Left ventricle myocardium superior (tissue), 1 donor: ENCODE data around the gene VPS50. TPM values are rescaled to one million over a fixed set of nuclear protein-coding genes. Genes with fewer than 3 reads are reported as not detected.

Experiments
- ATAC-seq: fragments of 200-7000 bp; cut with Tn5 transposase; one replicate; pipeline ENCODE4 v1.9.1; 2020; ENCODE audit warnings: mild to moderate bottlenecking, moderate library complexity
- DNase-seq: peaks from one replicate; pipeline ENCODE4 v3.0.0-alpha.2; 2020
- intact Hi-C: fragments of 100-400 bp; cut with micrococcal nuclease; formaldehyde crosslinking; loops from one replicate; pipeline ENCODE4 v1.11.0; 2022
- total RNA-seq: library from RNA; stranded (reverse); fragmentation: NEBNext Ultra II Directional; extraction: Animal tissue kit (Norgen Biotek cat#: 25700); gene quantifications from one replicate; pipeline ENCODE4 v1.2.1, GENCODE V29; 2021
- donor health status: DM: no; HTN: yes; CAD: no; lungs with severe emphysema.

VPS50 gene
- total RNA-seq, 1 donor from 2014 or later, result 17.7 TPM

DNA sequence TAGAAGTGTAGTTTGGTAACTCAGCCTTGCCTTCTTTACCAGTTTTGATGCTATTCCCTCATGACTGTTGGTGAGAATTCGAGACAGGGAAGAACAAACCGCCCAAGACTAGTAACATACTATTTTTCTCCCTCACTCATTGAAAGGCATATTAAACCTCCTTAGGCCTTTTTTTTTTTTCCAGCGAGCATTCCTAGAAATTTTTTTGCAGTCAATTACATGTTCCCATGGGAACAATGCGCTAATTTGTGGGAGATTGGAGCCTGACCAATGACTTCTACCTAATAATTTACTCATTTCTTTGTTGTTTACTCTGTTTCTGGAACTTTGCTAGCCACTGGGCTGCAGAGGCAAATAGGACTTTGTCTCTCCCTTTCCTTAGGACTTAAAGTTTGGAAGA, 6.0 kb downstream of the VPS50 start:
- intact Hi-C loops, result no loop called here
- ATAC-seq (no peak), DNase-seq (no peak)

- DNase-seq (no peak), ATAC-seq (no peak)
- intact Hi-C loops, result no loop called here
These were observed 6.6 kb downstream of the VPS50 start for GRCh38 chr7:93238748-93239147.

DNA sequence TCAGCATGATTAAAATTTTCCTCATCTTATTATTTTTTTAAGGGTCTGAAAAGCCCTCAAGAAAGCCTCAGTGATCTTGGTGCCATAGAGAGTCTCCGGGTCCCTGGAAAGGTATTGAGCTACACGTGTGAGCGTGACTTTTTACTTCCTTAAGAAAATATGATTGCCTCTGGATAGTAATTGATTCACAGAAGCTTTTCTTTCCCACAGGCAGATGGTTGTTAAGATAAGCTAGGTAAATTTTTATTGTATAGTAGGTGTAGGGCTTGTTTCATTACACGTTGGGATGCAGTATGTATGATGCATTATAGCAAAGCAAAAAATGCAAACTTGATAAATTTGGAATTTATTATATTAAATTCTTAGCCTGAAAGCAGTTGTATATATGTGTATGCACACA, 7.7 kb downstream of the VPS50 start:
- intact Hi-C loops, result no loop called here
- ATAC-seq, result no peak
- DNase-seq, result no peak

- DNase-seq, result no peak
- no peak for ATAC-seq
- intact Hi-C loops, result no loop called here
These were observed 9.9 kb downstream of the VPS50 start for GRCh38 chr7:93242106-93242505.

DNA sequence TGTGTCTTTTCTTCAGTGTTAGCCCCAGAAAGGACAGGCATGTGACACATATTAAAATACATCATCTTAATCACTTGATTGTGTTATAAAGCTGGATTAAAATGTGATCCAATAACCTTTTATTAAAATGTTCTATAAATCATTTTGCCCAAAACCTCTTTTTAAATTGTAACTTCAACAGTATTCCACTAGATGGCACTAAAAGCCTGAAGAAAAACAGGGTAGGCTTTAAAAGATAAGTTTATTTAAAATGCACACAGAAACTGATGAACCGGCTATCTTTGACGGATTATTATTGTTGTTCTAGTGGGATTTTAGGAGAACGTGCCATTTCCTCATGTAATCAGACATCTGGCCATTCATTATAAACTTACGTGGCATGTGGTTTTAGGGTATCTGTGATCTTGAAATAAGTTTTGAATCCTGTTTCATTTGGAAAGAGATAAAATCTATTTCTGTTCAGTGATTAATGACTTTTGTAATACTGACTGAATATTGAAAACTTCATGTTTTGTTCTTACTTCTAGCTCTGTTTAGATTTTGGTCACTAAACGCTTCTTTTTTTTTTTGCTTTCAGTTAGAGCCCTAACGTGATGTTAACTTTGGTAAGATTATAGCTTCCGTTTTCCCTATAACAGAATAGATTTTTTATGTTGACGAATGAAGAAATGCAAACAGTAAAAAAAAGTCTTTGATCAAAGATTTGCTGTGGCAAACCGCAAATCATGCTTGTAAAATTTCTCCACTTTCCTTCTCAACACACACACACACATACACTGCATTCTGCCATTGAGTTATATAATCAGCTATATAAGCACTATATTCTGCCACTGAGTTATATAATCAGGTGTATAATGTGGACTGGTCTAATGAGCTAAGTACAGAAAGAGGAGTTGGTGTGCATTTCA, 13.6 kb downstream of the VPS50 start:
- intact Hi-C loops, result no loop called here
- DNase-seq, result no peak
- no peak for ATAC-seq

GRCh38 chr7:93249491-93250148, 17.5 kb downstream of the VPS50 start:
- ATAC-seq (no peak), DNase-seq (no peak)
- intact Hi-C loops, result no loop called here

GRCh38 chr7:93258661-93259060, 26.5 kb downstream of the VPS50 start:
- DNase-seq (no peak), ATAC-seq (no peak)

GRCh38 chr7:93262535-93262934, 30.4 kb downstream of the VPS50 start:
- DNase-seq (no peak), ATAC-seq (no peak)
- intact Hi-C loops, result no loop called here

More at GRCh38 chr7:93258661-93259060, 26.5 kb downstream of the VPS50 start:
- intact Hi-C loops, result no loop called here

GRCh38 chr7:93265220-93265619, 33.1 kb downstream of the VPS50 start:
- DNase-seq, result no peak
- no peak for ATAC-seq
- intact Hi-C loops, result no loop called here

- DNase-seq (no peak), ATAC-seq (no peak)
- intact Hi-C loops, result no loop called here
These were observed 47.4 kb downstream of the VPS50 start for GRCh38 chr7:93279541-93279940.

DNA sequence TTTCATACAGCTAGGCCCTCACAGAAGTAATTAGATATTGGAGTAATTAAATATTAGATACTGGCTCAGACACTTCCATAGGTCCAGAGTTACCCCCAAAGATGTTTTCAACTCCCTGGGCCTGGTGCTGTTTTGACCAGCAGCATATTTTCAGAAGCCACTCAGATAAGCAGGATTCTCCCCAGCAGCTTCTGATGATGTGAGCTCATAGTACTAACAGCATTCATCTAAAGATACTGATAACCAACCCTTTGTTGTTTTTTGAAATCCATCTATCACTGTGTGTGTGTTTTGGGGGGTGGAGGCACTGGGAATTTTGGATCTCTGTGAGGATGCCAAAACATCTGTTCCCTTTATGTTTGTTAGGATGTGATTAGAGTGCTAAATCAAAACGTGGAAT, 52.7 kb downstream of the VPS50 start:
- intact Hi-C loops, result no loop called here
- ATAC-seq (no peak), DNase-seq (no peak)

DNA sequence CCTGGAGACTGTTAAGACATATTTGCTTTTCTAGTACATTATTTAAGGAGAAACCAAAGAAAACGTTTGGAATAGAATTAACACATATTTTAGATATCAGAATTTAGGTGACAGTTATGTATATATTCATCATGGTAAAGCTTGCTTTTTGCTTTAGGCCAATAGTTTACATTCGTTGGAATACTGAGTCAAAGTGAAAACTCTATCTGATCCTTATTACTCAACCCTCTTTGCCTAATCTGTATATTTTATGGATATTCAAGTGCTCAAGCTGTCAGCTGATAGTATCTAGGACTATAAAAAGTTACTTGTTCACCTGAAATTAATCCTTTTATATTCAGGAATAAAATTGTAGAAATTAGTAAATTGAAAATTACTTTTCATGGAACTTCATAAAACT, 61.1 kb downstream of the VPS50 start:
- intact Hi-C loops, result no loop called here
- DNase-seq (no peak), ATAC-seq (no peak)

GRCh38 chr7:93298206-93298605, 66.0 kb downstream of the VPS50 start:
- intact Hi-C loops, result no loop called here
- DNase-seq (no peak), ATAC-seq (no peak)

GRCh38 chr7:93298671-93299070, 66.5 kb downstream of the VPS50 start:
- ATAC-seq (no peak), DNase-seq (no peak)
- intact Hi-C loops, result no loop called here

- intact Hi-C loops, result no loop called here
- DNase-seq (no peak), ATAC-seq (no peak)
These were observed 69.6 kb downstream of the VPS50 start for GRCh38 chr7:93301736-93302135.

DNA sequence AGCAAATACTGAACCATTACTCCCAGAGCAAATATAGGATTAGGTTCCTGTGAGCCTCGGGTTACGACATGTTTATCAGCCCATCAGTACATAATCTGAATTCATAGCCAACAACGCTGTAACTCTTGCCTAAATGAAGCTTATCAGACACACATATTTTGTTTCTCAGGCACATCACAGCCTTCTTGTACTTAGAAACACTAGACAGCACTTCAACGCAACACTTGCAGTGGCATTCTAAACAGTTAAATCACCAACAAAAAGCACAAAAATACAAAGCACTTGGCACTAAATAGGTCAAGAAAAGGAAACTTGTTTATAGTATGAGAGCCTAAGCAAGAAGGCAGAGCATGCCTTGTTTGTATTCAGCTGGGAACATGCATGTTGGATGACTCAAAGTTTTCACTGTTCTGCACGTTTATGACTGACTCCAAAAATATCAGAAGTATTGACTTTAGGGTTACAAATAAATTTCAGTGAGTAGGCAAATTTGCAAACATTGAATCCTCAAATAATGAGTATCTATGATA, 75.0 kb downstream of the VPS50 start:
- ATAC-seq, result no peak
- no peak for DNase-seq
- intact Hi-C loops, result no loop called here

DNA sequence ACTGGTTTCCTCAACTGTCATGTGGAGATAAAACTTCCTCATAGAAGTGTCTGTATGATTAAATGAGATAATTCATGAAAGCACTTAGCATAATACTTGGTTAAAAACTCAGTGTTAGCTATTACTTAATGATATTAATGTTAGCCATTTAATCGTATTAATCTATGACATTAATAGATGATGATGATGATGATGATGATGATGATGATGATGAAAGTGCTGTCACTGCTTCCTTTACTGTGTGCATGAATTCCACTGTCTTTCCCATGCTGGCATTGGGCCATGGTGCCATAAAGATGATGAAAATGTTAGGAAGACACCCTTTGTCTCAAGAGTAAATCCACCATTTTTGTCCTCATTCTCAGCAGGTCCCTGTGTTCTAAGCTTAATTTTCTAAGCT, 75.8 kb downstream of the VPS50 start:
- DNase-seq (no peak), ATAC-seq (no peak)
- intact Hi-C loops, result no loop called here

- ATAC-seq, result no peak
- intact Hi-C loops, result no loop called here
- no peak for DNase-seq
These were observed 78.2 kb downstream of the VPS50 start for GRCh38 chr7:93310346-93310745.

DNA sequence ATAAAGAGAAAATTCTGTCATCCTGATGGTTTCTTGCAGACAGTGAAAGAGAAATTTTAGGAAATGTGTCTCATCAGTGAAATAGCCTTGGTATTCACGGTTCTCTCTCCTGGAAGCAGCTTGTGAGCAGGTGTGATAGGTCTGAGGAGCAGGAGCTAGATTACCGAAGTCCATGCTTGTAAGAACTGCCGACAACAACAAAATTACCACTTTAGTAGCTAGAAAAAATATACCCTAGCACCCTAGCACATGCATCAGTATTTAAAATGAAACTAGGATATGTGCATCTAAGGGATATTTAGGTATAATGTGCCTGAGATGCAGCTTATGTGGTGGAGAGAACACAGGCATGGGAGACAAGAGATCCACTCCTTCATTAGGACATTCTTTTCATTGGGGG, 82.3 kb downstream of the VPS50 start:
- ATAC-seq, result no peak
- intact Hi-C loops, result no loop called here
- no peak for DNase-seq

GRCh38 chr7:93315896-93316295, 83.7 kb downstream of the VPS50 start:
- ATAC-seq (no peak), DNase-seq (no peak)
- intact Hi-C loops, result no loop called here

DNA sequence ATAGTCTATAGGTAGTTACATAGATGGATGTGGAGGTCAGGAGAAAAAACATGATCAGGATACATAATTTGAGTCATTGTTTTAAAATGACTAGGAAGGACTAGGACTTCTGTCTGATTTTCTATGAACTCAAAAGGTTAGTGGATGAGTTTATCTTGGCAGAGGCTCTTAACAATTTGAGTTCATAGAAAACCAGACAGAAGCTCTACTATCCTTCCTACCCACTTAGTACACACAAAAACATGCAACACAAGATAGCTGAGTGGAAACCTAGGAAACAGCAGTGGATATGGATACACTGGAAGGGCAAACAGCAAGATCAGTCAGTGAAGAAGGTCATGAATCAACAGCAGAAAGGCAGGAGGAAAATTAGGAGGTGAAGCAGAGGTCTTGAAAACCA, 84.6 kb downstream of the VPS50 start:
- ATAC-seq (no peak), DNase-seq (no peak)
- intact Hi-C loops, result no loop called here
